HG02642 (cell line): ENCODE measurements around the gene CTRB1.

Experiments used
- ATAC-seq: cut with Tn5 transposase; IDR thresholded peaks from one replicate; pipeline ENCODE4 v1.9.1; 2021; ENCODE audit warnings: mild to moderate bottlenecking; ENCODE audit not compliant: unreplicated experiment, poor library complexity

The CTRB1 gene

GRCh38 chr16:75251280-75252048, 32.7 kb downstream of the CTRB1 start, which contains the start of gene BCAR1:
Gene BCAR1 (minus strand): TSS chr16:75251624. CDS start chr16:75251482, 142 bp downstream.
- ATAC-seq, result peak; percentile 85

- no peak for ATAC-seq
Observed at GRCh38 chr16:75252049-75252864, 33.5 kb downstream of the CTRB1 start.

GRCh38 chr16:75252946-75253911, 34.4 kb downstream of the CTRB1 start:
- ATAC-seq, result no peak

- no peak for ATAC-seq
Observed at GRCh38 chr16:75254359-75254837, 35.6 kb downstream of the CTRB1 start.

DNA sequence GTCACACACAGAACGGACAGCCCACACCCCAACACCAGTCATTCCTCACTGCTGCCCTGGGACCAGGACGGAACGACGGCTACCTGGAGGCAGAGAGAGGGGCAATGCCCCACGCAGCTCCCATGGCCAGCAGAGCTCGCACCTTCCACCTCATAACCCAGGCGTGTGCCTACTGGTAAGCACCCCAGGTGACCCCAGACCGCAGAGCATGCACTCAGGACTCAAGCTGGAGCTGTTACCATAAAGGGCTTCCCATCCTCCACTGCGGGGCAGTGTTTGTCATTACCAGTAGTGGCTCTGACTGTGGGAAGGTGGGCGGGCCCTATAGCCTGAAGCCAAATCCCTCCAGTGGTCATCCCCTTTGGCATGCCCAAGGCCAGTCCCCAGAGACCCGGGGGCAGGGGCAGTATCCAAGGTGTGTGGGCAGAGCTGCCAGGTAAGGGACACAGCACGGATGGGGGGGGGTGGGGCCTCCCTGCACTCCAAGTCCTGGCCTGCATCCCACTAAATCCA, 37.3 kb downstream of the CTRB1 start:
- ATAC-seq, result no peak

GRCh38 chr16:75256696-75257343, 38.0 kb downstream of the CTRB1 start:
- no peak for ATAC-seq

- ATAC-seq, result no peak
Observed at GRCh38 chr16:75257886-75258806, 39.4 kb downstream of the CTRB1 start.

DNA sequence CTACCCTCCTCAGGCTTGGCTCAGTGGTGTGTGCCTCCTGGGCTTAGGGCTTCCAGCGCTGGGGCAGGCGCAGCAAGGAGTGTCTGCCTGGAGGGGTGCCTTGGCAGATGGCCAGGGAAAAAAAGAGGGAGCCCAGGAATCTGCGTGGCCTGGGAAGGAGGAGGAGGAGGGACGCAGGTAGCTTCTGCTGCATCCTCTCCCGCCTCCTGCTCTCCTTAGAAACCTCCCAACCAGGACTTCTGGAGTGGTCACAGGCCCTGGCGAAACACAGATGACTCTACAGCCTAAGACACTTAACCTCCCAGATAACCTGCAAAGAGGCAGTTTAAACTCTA, 40.0 kb downstream of the CTRB1 start:
- ATAC-seq, result no peak

GRCh38 chr16:75260851-75261589, 42.2 kb downstream of the CTRB1 start:
- no peak for ATAC-seq

- no peak for ATAC-seq
Observed at GRCh38 chr16:75261590-75262078, 42.8 kb downstream of the CTRB1 start.

- ATAC-seq, result no peak
Observed at GRCh38 chr16:75262104-75262799, 43.5 kb downstream of the CTRB1 start.

DNA sequence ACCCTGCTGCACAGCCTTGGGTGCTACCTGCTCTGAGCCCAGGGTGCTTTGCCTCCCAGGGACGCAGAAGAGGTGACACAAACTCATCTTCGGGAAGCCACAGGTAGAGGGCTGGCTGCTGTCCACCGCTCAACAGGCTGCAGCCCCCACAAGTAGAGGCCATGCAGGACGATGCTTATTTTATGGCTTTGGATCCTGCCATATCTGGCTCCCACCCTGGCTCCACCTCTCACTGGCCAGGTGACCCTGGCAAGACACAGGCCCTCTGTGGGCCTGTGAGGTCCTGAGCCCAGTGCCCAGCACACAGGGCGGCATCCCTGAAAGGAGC, 44.0 kb downstream of the CTRB1 start:
- ATAC-seq, result no peak

DNA sequence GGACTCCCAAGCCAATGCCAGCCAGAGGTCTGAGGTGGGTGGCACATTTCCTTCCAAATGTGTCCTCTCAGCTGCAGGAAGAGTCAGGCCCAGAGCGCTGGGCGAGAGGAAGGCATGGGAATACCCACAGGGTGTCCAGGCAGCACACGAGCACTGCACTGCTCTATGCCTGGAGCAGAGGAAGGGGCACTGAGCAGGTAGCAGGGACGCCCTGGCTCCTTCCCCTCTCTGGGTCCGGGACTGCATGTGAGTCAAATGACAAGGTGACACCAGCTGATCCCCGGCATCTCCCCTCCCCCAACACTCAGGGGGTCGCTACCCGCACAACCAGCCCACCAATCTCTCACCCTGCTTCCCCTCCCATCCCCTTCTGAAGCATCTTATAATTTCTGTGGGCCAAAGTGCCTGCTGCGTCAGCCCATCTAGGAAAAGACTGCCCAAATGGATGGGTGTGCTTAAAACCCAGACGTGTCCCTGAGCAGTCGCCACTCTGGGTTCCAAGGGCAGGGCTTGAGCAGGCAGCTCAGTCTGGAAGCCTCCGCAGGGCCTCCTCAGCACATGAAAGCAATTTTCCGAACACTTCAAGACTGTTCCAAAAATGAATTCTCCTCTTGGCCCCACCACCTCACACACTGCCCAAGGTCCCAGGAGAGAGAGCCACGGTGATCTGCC, 44.6 kb downstream of the CTRB1 start:
- no peak for ATAC-seq

- no peak for ATAC-seq
Observed at GRCh38 chr16:75263963-75264445, 45.2 kb downstream of the CTRB1 start.

- no peak for ATAC-seq
Observed at GRCh38 chr16:75264457-75264998, 45.7 kb downstream of the CTRB1 start.
